Keratinocyte (primary cell): ENCODE results near the gene STK33. TPM values are rescaled to one million over a fixed set of nuclear protein-coding genes. Genes with fewer than 3 reads are reported as not detected.

Experiments
- DNase-seq: peaks from one replicate; pipeline ENCODE4 v3.0.0-alpha.2; 2011; ENCODE audit warnings: low read depth, missing footprints, low spot score
- FAIRE-seq: peaks from 2 replicates; lab custom pipeline; 2011; peaks lifted over from hg19 to GRCh38; lab: Jason Lieb, UNC
- H2AFZ ChIP-seq: 2 replicates; pipeline ENCODE4 v1.6.0; 2012; ENCODE audit warnings: low read length, control low read depth, inconsistent platforms; ENCODE audit not compliant: control insufficient read depth
- H3K27ac ChIP-seq: 2 replicates; pipeline ENCODE4 v1.5.1; 2011; ENCODE audit warnings: low read length; ENCODE audit not compliant: control insufficient read depth, insufficient read depth
- H3K27me3 ChIP-seq: 3 replicates; pipeline ENCODE4 v1.6.0; 2011; ENCODE audit warnings: low read length; ENCODE audit not compliant: control insufficient read depth, insufficient read depth; ENCODE audit errors: extremely low read depth
- H3K36me3 ChIP-seq, 2 experiments: 2 replicates in 1 of 2; 3 replicates in 1 of 2; pipeline ENCODE4 v1.5.1; 2011; ENCODE audit warnings: low read length in 2 of 2, mild to moderate bottlenecking in 1 of 2; ENCODE audit not compliant: control insufficient read depth in 2 of 2, insufficient read depth in 2 of 2; ENCODE audit errors: extremely low read depth in 1 of 2
- H3K4me1 ChIP-seq: 3 replicates; pipeline ENCODE4 v1.5.1; 2011; ENCODE audit warnings: low read length; ENCODE audit not compliant: control insufficient read depth, insufficient read depth; ENCODE audit errors: extremely low read depth
- H3K4me2 ChIP-seq: 3 replicates; pipeline ENCODE4 v1.6.0; 2011; ENCODE audit warnings: low read depth, low read length; ENCODE audit not compliant: control insufficient read depth, insufficient read depth; ENCODE audit errors: extremely low read depth
- H3K4me3 ChIP-seq, 3 experiments: fragments of 200-600 bp in 1 of 3; sonication (generic) in 1 of 3; 2 replicates in 2 of 3; 3 replicates in 1 of 3; pipeline ENCODE4 v1.5.1; 2011 to 2016; ENCODE audit warnings: low read length in 3 of 3, mild to moderate bottlenecking in 3 of 3, control low read depth in 2 of 3, inconsistent platforms in 1 of 3, low read depth in 1 of 3, mixed read lengths in 1 of 3, mixed run types in 1 of 3, moderate library complexity in 1 of 3; ENCODE audit not compliant: control insufficient read depth in 2 of 3, insufficient read depth in 2 of 3; ENCODE audit errors: extremely low read depth in 1 of 3
- H3K79me2 ChIP-seq: 2 replicates; pipeline ENCODE4 v1.6.0; 2012; ENCODE audit warnings: low read length; ENCODE audit not compliant: control insufficient read depth, insufficient read depth
- H3K9ac ChIP-seq: 3 replicates; pipeline ENCODE4 v1.6.0; 2011; ENCODE audit warnings: low read length; ENCODE audit not compliant: control insufficient read depth, insufficient read depth; ENCODE audit errors: extremely low read depth
- H3K9me1 ChIP-seq: 3 replicates; pipeline ENCODE4 v1.6.0; 2011; ENCODE audit warnings: low read length; ENCODE audit not compliant: control insufficient read depth, insufficient read depth; ENCODE audit errors: extremely low read depth
- H3K9me3 ChIP-seq: 2 replicates; pipeline ENCODE4 v1.5.1; 2012; ENCODE audit warnings: low read depth, low read length; ENCODE audit not compliant: control insufficient read depth
- H4K20me1 ChIP-seq: 3 replicates; pipeline ENCODE4 v1.6.0; 2011; ENCODE audit warnings: low read length; ENCODE audit not compliant: control insufficient read depth, insufficient read depth; ENCODE audit errors: extremely low read depth
- EZH2 ChIP-seq: IDR thresholded peaks from one replicate; pipeline ENCODE4 v1.6.1; 2012; ENCODE audit warnings: inconsistent platforms, mild to moderate bottlenecking, low read length, moderate library complexity
- dilution Hi-C: fragments of 300-500 bp; cut with MboI; formaldehyde crosslinking; loops from one replicate; pipeline ENCODE4 v1.7.0; 2020; ENCODE audit warnings: low sequenced_read_pairs; ENCODE audit not compliant: extremely low pct_ligation_motif_present
- polyA plus RNA-seq, 5 experiments: library from polyadenylated mRNA; depleted of rRNA in 3 of 5; stranded (reverse) in 3 of 5; stranded (forward) in 1 of 5; unstranded in 1 of 5; fragments of >200 nt; gene quantifications; 1 replicate in 1 of 5; 2 replicates in 3 of 5; 3 replicates in 1 of 5; pipeline versions ENCODE4 v1.2.1 to v1.2.3, GENCODE V29; 2011 to 2012; ENCODE audit warnings: missing spikeins in 2 of 5, low read depth in 1 of 5, low replicate concordance in 1 of 5
- TF ChIP-seq, protein P1 (sequence below), 3 experiments: IDR thresholded peaks in 1 of 3; conservative IDR thresholded peaks in 1 of 3; optimal IDR thresholded peaks in 1 of 3; 2 replicates in 2 of 3; 3 replicates in 1 of 3; pipeline versions ENCODE3 to v1.5.1; 2011; ENCODE audit warnings: low read length in 3 of 3, mild to moderate bottlenecking in 3 of 3, moderate library complexity in 2 of 3, control low read depth in 1 of 3, inconsistent platforms in 1 of 3; ENCODE audit not compliant: insufficient read depth in 2 of 3; ENCODE audit errors: extremely low read depth in 1 of 3

Gene STK33
- polyA plus RNA-seq, 1 donor (not counting 4 experiments of a cell fraction or from before 2014, with no cell fraction given), result 0.05 TPM

DNA sequence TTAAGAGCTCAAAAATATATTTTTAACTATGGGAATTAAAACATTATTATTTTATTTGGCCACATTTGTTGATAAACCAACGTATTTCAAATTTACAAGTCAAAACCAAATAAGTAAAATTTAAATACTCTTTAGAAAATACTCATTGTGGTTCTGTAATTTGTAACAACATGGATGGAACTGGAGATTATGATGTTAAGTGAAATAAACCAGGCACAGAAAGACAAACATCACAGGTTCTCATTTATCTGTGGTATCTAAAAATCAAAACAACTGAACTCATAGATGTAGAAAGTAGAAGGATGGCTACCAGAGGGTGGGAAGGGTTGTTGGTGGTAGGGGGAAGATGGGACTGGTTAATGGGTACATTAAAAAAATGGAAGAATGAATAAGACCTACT is 50.8 kb downstream of the STK33 start:
- H3K27me3 ChIP-seq, result peaks cover 4% of the 10 kb centered on the region
- no peaks in the 10 kb centered on the region for H4K20me1 ChIP-seq
- no peaks in the 10 kb centered on the region for H3K9me3 ChIP-seq
- H3K27ac ChIP-seq, result no peak overlapping the region
- TF ChIP-seq, protein P1, sequence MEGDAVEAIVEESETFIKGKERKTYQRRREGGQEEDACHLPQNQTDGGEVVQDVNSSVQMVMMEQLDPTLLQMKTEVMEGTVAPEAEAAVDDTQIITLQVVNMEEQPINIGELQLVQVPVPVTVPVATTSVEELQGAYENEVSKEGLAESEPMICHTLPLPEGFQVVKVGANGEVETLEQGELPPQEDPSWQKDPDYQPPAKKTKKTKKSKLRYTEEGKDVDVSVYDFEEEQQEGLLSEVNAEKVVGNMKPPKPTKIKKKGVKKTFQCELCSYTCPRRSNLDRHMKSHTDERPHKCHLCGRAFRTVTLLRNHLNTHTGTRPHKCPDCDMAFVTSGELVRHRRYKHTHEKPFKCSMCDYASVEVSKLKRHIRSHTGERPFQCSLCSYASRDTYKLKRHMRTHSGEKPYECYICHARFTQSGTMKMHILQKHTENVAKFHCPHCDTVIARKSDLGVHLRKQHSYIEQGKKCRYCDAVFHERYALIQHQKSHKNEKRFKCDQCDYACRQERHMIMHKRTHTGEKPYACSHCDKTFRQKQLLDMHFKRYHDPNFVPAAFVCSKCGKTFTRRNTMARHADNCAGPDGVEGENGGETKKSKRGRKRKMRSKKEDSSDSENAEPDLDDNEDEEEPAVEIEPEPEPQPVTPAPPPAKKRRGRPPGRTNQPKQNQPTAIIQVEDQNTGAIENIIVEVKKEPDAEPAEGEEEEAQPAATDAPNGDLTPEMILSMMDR (optimal IDR thresholded peaks at IDR 0.05 in 1 of 3, IDR thresholded peaks at IDR 0.05 in 1 of 3, conservative IDR thresholded peaks at IDR 0.05 in 1 of 3; ENCODE audit: extremely low read depth in 1 of 3, insufficient read depth in 2 of 3, low read length in 3 of 3), result no peak
- no peak for TF ChIP-seq EZH2
- no peak overlapping the region for H3K4me2 ChIP-seq
- no peak overlapping the region for H3K9ac ChIP-seq
- H3K79me2 ChIP-seq, result no peaks in the 10 kb centered on the region
- FAIRE-seq (no peak), DNase-seq (no peak)
- no peaks in the 10 kb centered on the region for H3K9me1 ChIP-seq
- H2AFZ ChIP-seq, result no peak overlapping the region
- dilution Hi-C loops, result no loop called here
- no peaks in the 10 kb centered on the region for H3K4me1 ChIP-seq
- no peak overlapping the region for H3K4me3 ChIP-seq
- H3K36me3 ChIP-seq, result no peaks in the 10 kb centered on the region

DNA sequence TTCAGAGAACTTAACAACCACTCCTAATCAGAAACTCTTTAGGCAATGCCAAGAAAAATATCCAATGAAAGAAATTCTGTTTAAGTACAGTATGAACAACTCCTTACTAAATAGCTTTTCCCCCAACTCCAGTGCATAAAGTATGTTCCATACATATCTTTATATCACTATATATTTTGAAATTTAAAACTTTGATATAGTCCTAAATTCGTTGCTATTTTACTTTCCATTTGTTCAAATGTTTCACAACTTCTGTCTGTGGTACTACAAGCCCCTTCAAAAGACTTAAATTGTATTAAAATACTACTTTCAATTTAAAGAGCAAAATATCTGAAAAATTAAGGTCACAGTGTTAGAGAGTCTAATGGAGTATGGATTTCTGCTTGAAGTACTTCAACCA is 52.6 kb downstream of the STK33 start:
- no peak for FAIRE-seq

More for the DNA sequence above, 52.6 kb downstream of the STK33 start:
- H3K27me3 ChIP-seq, result peaks cover 4% of the 10 kb centered on the region
- no peak overlapping the region for H3K4me2 ChIP-seq
- TF ChIP-seq, protein P1 (optimal IDR thresholded peaks at IDR 0.05 in 1 of 3, IDR thresholded peaks at IDR 0.05 in 1 of 3, conservative IDR thresholded peaks at IDR 0.05 in 1 of 3; ENCODE audit: extremely low read depth in 1 of 3, insufficient read depth in 2 of 3, low read length in 3 of 3), result no peak
- no peak for TF ChIP-seq EZH2
- no peaks in the 10 kb centered on the region for H3K36me3 ChIP-seq
- H3K27ac ChIP-seq, result no peak overlapping the region
- no peaks in the 10 kb centered on the region for H3K9me1 ChIP-seq
- H3K79me2 ChIP-seq, result no peaks in the 10 kb centered on the region
- no peaks in the 10 kb centered on the region for H4K20me1 ChIP-seq
- no peak for DNase-seq
- H3K9me3 ChIP-seq, result no peaks in the 10 kb centered on the region
- H3K4me1 ChIP-seq, result no peaks in the 10 kb centered on the region
- dilution Hi-C loops, result no loop called here
- no peak overlapping the region for H2AFZ ChIP-seq
- H3K9ac ChIP-seq, result no peak overlapping the region
- H3K4me3 ChIP-seq, result no peak overlapping the region
